ENCODE measurements around the gene RHEBL1.

DNA sequence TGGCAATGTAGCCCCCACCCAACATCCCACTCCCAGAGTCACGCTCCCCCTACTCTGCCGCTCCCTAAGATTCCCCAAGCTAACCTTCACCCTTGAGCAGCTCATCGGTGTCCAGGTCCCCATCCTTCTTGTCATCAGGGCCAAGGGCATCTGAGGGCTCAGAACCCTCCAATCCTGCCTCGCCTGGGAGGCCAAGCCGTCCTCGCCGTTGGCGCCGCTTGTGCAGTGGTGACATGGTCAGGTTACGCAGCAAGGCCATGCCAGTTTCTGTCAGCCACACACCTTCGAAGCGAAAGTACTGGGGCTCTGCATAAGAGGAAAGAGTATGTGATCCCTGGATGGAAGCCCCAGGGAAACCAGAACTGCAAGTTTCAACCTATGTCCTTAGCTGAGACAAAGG, 25.1 kb downstream of the RHEBL1 start:
- TF ChIP-seq SUZ12 (IDR thresholded peaks at IDR 0.05) (no peak), L3MBTL2 (conservative IDR thresholded peaks at IDR 0.05) (no peak), CTBP1 (IDR thresholded peaks at IDR 0.05; ENCODE audit: borderline replicate concordance) (no peak), FOXM1 (IDR thresholded peaks at IDR 0.05; ENCODE audit: borderline replicate concordance) (no peak), SP1 (IDR thresholded peaks at IDR 0.05) (no peak), ELF4 (IDR thresholded peaks at IDR 0.05) (no peak), HDGF (IDR thresholded peaks at IDR 0.05; ENCODE audit: borderline replicate concordance) (no peak), FOXK2 (IDR thresholded peaks at IDR 0.05) (no peak), BHLHE40 (IDR thresholded peaks at IDR 0.05; ENCODE audit: borderline replicate concordance) (no peak), LEF1 (IDR thresholded peaks at IDR 0.05; ENCODE audit: borderline replicate concordance) (no peak), ARNT (IDR thresholded peaks at IDR 0.05) (no peak), NFRKB (IDR thresholded peaks at IDR 0.05) (no peak)
- TF ChIP-seq, protein P1, sequence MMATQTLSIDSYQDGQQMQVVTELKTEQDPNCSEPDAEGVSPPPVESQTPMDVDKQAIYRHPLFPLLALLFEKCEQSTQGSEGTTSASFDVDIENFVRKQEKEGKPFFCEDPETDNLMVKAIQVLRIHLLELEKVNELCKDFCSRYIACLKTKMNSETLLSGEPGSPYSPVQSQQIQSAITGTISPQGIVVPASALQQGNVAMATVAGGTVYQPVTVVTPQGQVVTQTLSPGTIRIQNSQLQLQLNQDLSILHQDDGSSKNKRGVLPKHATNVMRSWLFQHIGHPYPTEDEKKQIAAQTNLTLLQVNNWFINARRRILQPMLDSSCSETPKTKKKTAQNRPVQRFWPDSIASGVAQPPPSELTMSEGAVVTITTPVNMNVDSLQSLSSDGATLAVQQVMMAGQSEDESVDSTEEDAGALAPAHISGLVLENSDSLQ (IDR thresholded peaks at IDR 0.05), result no peak

Measured in HEK293T (cell line).